DND-41 (cell line): ENCODE measurements around the gene PRR20B.

ENCODE experiments used
- EZH2 ChIP-seq: IDR thresholded peaks from 3 replicates; pipeline ENCODE4 v1.6.1; 2012; ENCODE audit warnings: borderline replicate concordance, low read depth, mild to moderate bottlenecking, moderate library complexity, low read length, inconsistent platforms; ENCODE audit not compliant: severe bottlenecking
- TF ChIP-seq, protein P1 (sequence below): IDR thresholded peaks from 2 replicates; pipeline ENCODE4 v1.5.1; 2012; ENCODE audit warnings: borderline replicate concordance, low read length, moderate library complexity, mild to moderate bottlenecking; ENCODE audit not compliant: poor library complexity, severe bottlenecking; ENCODE audit errors: extremely low read depth

DNA sequence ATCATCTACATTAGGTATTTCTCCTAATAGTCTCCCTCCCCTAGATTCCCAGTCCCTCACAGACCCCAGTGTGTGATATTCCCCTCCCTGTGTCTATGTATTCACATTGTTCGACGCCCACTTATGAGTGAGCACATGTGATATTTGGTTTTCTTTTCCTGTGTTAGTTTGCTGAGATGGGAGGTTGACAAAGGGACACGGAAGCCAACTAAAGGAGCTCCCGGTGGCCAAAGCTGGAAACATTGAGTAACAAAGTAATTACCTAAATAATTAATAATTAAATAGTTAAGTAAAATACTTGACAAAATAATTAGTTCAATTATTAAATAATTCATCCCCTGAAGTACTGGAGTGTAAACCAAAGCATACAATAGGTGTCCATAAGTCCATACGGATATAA is 8.3 kb upstream of the PRR20B start:
- TF ChIP-seq, protein P1, sequence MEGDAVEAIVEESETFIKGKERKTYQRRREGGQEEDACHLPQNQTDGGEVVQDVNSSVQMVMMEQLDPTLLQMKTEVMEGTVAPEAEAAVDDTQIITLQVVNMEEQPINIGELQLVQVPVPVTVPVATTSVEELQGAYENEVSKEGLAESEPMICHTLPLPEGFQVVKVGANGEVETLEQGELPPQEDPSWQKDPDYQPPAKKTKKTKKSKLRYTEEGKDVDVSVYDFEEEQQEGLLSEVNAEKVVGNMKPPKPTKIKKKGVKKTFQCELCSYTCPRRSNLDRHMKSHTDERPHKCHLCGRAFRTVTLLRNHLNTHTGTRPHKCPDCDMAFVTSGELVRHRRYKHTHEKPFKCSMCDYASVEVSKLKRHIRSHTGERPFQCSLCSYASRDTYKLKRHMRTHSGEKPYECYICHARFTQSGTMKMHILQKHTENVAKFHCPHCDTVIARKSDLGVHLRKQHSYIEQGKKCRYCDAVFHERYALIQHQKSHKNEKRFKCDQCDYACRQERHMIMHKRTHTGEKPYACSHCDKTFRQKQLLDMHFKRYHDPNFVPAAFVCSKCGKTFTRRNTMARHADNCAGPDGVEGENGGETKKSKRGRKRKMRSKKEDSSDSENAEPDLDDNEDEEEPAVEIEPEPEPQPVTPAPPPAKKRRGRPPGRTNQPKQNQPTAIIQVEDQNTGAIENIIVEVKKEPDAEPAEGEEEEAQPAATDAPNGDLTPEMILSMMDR: no peak
- no peak for TF ChIP-seq EZH2
